Erythroblast (primary cell): ENCODE results near the gene RAMACL.

Experiments used
- GATA1 ChIP-seq: IDR thresholded peaks from 2 replicates; pipeline ENCODE4 v1.6.1; 2011; ENCODE audit warnings: low read depth, mild to moderate bottlenecking, control low read depth, low read length, moderate library complexity
- POLR2A ChIP-seq: IDR thresholded peaks from 2 replicates; pipeline ENCODE4 v1.6.1; 2011; ENCODE audit warnings: mild to moderate bottlenecking, low read length

GRCh38 chr6:166626177-166627032 is 39.9 kb upstream of the RAMACL start:
- TF ChIP-seq POLR2A (no peak), GATA1 (no peak)
